Activated gamma-delta T cell treated with anti-CD3 and anti-CD28 coated beads, Interleukin-2, amount 50 U/mL, for 16 hours (primary cell): ENCODE data around the gene VPS33A.
"Not testable (repeated sequence)": the region's sequence is repeated elsewhere in the genome, so short reads cannot be mapped to it uniquely, and the experiment has no call there.

Experiments
- DNase-seq: peaks from one replicate; pipeline ENCODE4 v3.0.0-alpha.2; 2020; ENCODE audit warnings: low read depth

The VPS33A gene

DNA sequence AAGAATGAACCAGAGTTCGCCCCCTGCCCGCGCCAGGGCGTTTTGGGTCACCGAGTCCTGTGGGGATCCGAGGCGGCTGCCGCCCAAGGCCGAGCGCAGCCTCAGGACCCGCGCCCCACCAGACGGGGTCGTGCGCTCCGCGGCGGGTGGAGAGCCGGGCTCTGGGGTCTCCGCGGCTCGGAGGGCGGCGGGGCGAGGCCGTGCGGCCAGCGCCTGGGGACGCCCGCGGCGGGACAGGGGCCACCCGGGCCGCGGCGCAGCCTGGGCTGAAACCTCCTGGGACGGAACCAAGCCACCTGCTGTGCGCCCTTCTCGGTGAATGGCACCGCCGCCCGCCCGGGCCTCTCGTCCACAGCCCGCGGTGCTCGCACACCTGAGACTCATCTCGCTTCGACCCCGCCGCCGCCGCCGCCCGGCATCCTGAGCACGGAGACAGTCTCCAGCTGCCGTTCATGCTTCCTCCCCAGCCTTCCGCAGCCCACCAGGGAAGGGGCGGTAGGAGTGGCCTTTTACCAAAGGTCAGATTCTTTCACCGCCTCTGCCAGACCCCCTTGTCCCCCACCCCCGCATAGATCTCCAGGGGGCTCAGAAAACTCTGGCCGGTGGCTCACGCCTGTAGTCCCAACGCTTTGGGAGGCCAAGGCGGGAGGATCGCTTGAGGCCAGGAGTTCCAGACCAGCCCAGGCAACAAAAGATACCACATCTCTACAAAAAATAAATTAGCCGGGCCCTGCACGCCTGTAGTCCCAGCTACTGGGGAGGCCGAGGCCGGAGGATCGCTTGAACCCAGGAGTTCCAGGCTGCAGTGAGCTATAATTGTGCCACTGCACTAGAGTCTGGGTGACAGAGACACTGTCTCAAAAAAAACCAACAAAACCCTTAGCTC, 61.9 kb downstream of the VPS33A start:
- DNase-seq, result no peak

- DNase-seq, result no peak
Observed at GRCh38 chr12:122203301-122204166, 62.8 kb downstream of the VPS33A start, which contains the start of gene B3GNT4. TSS of gene B3GNT4 (plus strand) at chr12:122203709. CDS start at chr12:122204619, 910 bp downstream.

DNA sequence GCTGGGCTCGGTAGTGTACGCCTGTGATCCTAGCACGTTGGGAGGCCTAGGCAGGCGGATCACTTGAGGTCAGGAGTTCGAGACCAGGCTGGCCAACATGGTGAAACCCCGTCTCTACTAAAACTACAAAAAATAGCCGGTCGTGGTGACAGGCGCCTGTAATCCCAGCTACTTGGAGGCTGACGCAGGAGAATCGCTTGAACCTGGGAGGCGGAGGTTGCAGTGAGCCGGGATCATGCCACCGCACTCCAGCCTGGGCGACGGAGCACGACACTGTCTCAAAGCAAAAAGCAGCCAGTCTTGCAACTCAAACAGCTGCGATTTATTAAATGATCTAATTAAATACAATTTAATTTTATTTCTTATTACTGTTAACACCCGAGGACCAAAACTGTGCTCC, 63.5 kb downstream of the VPS33A start:
- DNase-seq, result not testable (repeated sequence)

GRCh38 chr12:122202017-122202416, 64.3 kb downstream of the VPS33A start:
- no peak for DNase-seq

DNA sequence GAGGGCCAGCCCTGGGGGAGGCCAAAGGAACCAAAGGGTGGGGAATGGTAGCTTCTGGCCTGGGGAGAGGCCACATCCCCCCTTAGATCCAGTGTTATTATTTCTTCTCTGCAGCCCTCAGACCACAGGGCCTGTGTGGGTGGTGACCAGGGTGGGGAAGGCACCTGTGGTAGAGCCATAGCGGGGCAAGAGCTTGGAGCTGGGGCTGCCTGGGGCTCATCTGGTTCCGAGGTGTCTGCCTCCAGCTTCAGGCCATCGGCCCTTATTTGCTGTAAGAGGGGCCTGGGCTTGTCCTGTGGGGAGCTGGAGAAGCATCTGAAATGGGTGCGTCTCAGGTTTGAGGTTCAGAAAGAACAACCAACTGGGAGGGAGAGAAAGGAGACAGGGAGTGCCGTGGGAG, 64.9 kb downstream of the VPS33A start:
- DNase-seq, result no peak

- no peak for DNase-seq
Observed at GRCh38 chr12:122200541-122201175, 65.6 kb downstream of the VPS33A start.

GRCh38 chr12:122199484-122200355, 66.6 kb downstream of the VPS33A start:
- DNase-seq, result no peak

DNA sequence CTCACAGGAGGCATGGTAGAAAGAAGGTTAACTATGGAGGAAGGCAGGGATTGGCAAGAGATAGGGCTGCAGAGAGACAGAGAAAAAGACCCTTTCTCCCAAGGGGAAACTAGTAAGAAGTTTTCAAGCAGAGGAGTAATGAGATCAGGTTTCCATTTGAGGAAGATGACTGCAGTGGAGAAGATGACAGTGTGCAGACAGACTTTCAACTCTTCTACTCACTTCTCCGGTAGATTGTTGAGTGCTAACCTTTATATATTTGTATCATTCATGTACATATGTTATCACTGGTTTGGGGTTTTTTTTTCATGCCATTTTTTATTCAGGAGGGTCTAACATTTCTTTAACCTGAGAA, 68.7 kb downstream of the VPS33A start:
- no peak for DNase-seq

DNA sequence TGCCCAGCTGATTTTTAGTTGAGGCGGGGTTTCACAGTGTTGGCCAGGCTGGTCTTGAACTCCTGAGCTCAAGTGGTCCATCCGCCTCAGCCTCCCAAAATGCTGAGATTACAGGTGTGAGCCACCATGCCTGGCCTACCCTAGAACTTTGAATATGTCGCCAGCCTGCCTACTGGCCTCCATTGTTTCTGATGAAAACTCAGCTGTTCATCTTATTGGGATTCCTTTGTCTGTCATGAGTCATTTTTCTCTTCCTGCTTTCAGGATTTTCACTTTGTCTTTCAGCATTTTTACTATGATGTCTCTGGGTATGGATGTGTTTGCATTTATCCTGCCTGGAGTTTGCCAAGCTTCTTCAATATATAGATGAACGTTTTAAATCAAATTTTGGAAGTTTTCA, 70.9 kb downstream of the VPS33A start:
- DNase-seq, result no peak

- no peak for DNase-seq
Observed at GRCh38 chr12:122194804-122195203, 71.5 kb downstream of the VPS33A start.

- no peak for DNase-seq
Observed at GRCh38 chr12:122192441-122192840, 73.9 kb downstream of the VPS33A start.

GRCh38 chr12:122190842-122191668, 75.2 kb downstream of the VPS33A start:
- DNase-seq, result peak; percentile 49

GRCh38 chr12:122189626-122190475, 76.4 kb downstream of the VPS33A start:
- no peak for DNase-seq

- no peak for DNase-seq
Observed at GRCh38 chr12:122187466-122187865, 78.8 kb downstream of the VPS33A start.

- DNase-seq, result no peak
Observed at GRCh38 chr12:122185494-122186082, 80.7 kb downstream of the VPS33A start.

GRCh38 chr12:122185079-122185478, 81.2 kb downstream of the VPS33A start:
- no peak for DNase-seq

DNA sequence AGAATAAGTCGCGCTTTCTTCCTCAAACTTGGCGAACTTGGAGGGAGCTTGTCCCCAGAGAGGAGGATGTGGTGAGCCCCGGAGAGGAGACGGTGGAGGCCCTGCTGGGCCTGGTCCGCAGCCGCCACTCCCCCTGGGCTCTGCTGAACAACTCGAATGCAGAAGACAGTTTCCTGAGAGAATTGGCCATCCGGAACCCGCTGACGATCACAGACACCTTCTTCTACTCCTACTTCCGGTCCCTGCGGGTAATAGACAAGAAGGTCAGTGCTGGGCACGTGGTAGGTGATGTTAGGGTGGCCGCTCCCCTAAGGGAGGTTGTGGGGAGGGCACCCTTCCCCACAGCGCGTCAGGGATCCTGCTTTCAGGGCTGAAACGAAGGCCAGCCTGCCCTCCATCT, 81.8 kb downstream of the VPS33A start:
- DNase-seq, result no peak

DNA sequence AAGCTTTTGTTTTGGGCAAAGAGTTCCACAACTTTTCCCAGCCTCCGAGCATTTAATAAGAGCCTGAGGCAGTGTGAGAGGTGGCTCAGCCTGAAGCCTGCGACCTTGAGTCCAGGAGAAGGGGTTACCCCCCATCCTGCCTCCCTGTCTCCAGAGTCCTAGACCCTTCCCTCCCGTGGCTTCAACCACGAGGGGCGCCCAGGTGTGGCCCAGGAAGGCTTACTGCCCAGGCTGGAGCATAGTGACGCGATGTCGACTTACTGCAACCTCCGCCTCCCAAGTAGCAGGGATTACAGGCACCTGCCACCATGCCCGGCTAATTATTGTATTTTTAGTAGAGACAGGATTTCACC, 82.7 kb downstream of the VPS33A start:
- DNase-seq, result no peak

GRCh38 chr12:122182887-122183587, 83.3 kb downstream of the VPS33A start, which contains the start of gene LRRC43:
TSS of gene LRRC43 (plus strand) at chr12:122183123. CDS start at chr12:122183145, 22 bp downstream.
- DNase-seq, result no peak
